HCT116 (cell line): ENCODE measurements around the gene TMEM129. TPM values are rescaled to one million over a fixed set of nuclear protein-coding genes. Genes with fewer than 3 reads are reported as not detected.

ENCODE experiments used
- ATAC-seq: fragments of 200-7000 bp; cut with Tn5 transposase; 2 replicates; pipeline ENCODE4 v1.9.1; 2020; ENCODE audit warnings: mild to moderate bottlenecking, moderate library complexity
- BruUV-seq: library from RNA; stranded (reverse); fragments of 400-500 nt; replicated peaks from 2 replicates; lab custom pipeline; 2021; lab: Mats Ljungman, UMichigan
- CTCF ChIA-PET: fragments of 300-600 bp; sonication (Branson Sonifier 250); formaldehyde crosslinking; loops from one replicate; lab custom pipeline; 2021; ENCODE audit warnings: antibody characterized with exemption; lab: Charles Lee
- POLR2A ChIA-PET: fragments of 300-600, 350-600 bp; sonication (Branson Sonifier 250); formaldehyde crosslinking; loops from one replicate; lab custom pipeline; 2021; ENCODE audit warnings: antibody characterized with exemption; lab: Charles Lee
- RAD21 ChIA-PET, 2 experiments: fragments of 300-600 bp; sonication (Branson Sonifier 250); formaldehyde crosslinking; loops; one replicate each; lab custom pipeline; 2023; ENCODE audit warnings: low total read pairs in 2 of 2; ENCODE audit not compliant: uncharacterized antibody in 2 of 2, unreplicated experiment in 2 of 2, low non-redundant PET in 1 of 2; lab: Charles Lee
- DNase-seq: peaks from one replicate; pipeline ENCODE4 v3.0.0-alpha.2; 2010; ENCODE audit warnings: low read depth, low spot score
- H2AFZ ChIP-seq: fragments of 200-600 bp; shearing (Covaris generic), sonication (generic); 2 replicates; pipeline ENCODE4 v1.6.1; 2017; ENCODE audit warnings: low read depth, mixed run types, mixed read lengths, antibody characterized with exemption, low read length; ENCODE audit not compliant: poor library complexity, severe bottlenecking
- H3K27ac ChIP-seq: 2 replicates; pipeline ENCODE4 v1.5.1; 2012; ENCODE audit warnings: low read depth, low read length
- H3K27me3 ChIP-seq: fragments of 200-600 bp; sonication (generic); 2 replicates; pipeline ENCODE4 v1.6.1; 2016; ENCODE audit warnings: mixed run types, low read length, mixed read lengths; ENCODE audit not compliant: insufficient read depth
- H3K36me3 ChIP-seq, 2 experiments: fragments of 200-500 bp in 1 of 2; fragments of 200-600 bp in 1 of 2; sonication (Bioruptor generic) in 1 of 2; sonication (generic) in 1 of 2; 2 replicates each; pipeline versions ENCODE4 v1.5.1 to v1.6.1; 2014 to 2016; ENCODE audit warnings: low read length in 2 of 2, inconsistent platforms in 1 of 2, mixed read lengths in 1 of 2, mixed run types in 1 of 2; ENCODE audit not compliant: insufficient read depth in 2 of 2, control insufficient read depth in 1 of 2
- H3K4me1 ChIP-seq, 2 experiments: fragments of 200-600 bp in 1 of 2; sonication (generic) in 1 of 2; 2 replicates each; pipeline versions ENCODE4 v1.5.1 to v1.6.1; 2012 to 2017; ENCODE audit warnings: low read length in 2 of 2, inconsistent platforms in 1 of 2, mild to moderate bottlenecking in 1 of 2, mixed read lengths in 1 of 2, mixed run types in 1 of 2, moderate library complexity in 1 of 2; ENCODE audit not compliant: insufficient read depth in 2 of 2, control insufficient read depth in 1 of 2
- H3K4me2 ChIP-seq: fragments of 200-600 bp; sonication (generic); 2 replicates; pipeline ENCODE4 v1.6.1; 2017; ENCODE audit warnings: mixed run types, low read length, mixed read lengths
- H3K4me3 ChIP-seq, 2 experiments: fragments of 200-600 bp in 1 of 2; sonication (generic) in 1 of 2; replicated peaks in 1 of 2; 2 replicates each; pipeline ENCODE4 v1.5.1; 2011 to 2016; ENCODE audit warnings: low read length in 2 of 2, control low read depth in 1 of 2, low read depth in 1 of 2, mild to moderate bottlenecking in 1 of 2, mixed read lengths in 1 of 2, mixed run types in 1 of 2
- H3K79me2 ChIP-seq: fragments of 200-600 bp; sonication (generic); 2 replicates; pipeline ENCODE4 v1.6.1; 2017; ENCODE audit warnings: mild to moderate bottlenecking, mixed run types, low read length, moderate library complexity, mixed read lengths; ENCODE audit not compliant: insufficient read depth
- H3K9ac ChIP-seq: fragments of 200-600 bp; sonication (generic); 2 replicates; pipeline ENCODE4 v1.6.1; 2016; ENCODE audit warnings: low read length, mixed read lengths
- H3K9me2 ChIP-seq: fragments of 200-600 bp; sonication (generic), shearing (Covaris generic); 2 replicates; pipeline ENCODE4 v1.6.1; 2017; ENCODE audit warnings: mixed run types, mild to moderate bottlenecking, moderate library complexity; ENCODE audit not compliant: insufficient read depth
- H3K9me3 ChIP-seq, 2 experiments: fragments of 200-500 bp in 1 of 2; fragments of 200-600 bp in 1 of 2; sonication (Bioruptor generic) in 1 of 2; sonication (generic) in 1 of 2; 2 replicates each; pipeline ENCODE4 v1.6.1; 2014 to 2017; ENCODE audit warnings: low read length in 2 of 2, mixed read lengths in 2 of 2, inconsistent platforms in 1 of 2, low read depth in 1 of 2, mild to moderate bottlenecking in 1 of 2, mixed run types in 1 of 2, moderate library complexity in 1 of 2; ENCODE audit not compliant: control insufficient read depth in 1 of 2, insufficient read depth in 1 of 2
- H4K20me1 ChIP-seq: fragments of 200-600 bp; sonication (generic), shearing (Covaris generic); 2 replicates; pipeline ENCODE4 v1.6.1; 2017; ENCODE audit warnings: mixed run types, mild to moderate bottlenecking, moderate library complexity; ENCODE audit not compliant: insufficient read depth
- EZH2phosphoT487 ChIP-seq: fragments of 200-600 bp; IDR thresholded peaks from 2 replicates; pipeline ENCODE4 v1.6.1; 2018; ENCODE audit warnings: antibody characterized with exemption, borderline replicate concordance
- YY1 ChIP-seq: IDR thresholded peaks from 2 replicates; pipeline ENCODE4 v1.6.1; 2011; ENCODE audit warnings: low read length, low read depth, moderate library complexity, mild to moderate bottlenecking; ENCODE audit not compliant: insufficient replicate concordance; ENCODE audit errors: extremely low read depth
- intact Hi-C: fragments of 100-400 bp; cut with micrococcal nuclease; formaldehyde crosslinking; loops from 2 replicates; pipeline ENCODE4 v1.10.0; 2022
- total RNA-seq: library from RNA; stranded (reverse); gene quantifications from one replicate; pipeline ENCODE4 v1.2.1, GENCODE V29; 2021; ENCODE audit not compliant: unreplicated experiment
- TF ChIP-seq, protein P1 (sequence below), 3 experiments: fragments of 200-600 bp in 1 of 3; sonication (generic) in 1 of 3; IDR thresholded peaks in 2 of 3; conservative IDR thresholded peaks in 1 of 3; 2 replicates each; pipeline ENCODE4 v1.5.1; 2012 to 2017; ENCODE audit warnings: low read depth in 2 of 3, low read length in 2 of 3, antibody characterized with exemption in 1 of 3, borderline replicate concordance in 1 of 3, control low read depth in 1 of 3, mild to moderate bottlenecking in 1 of 3, mixed read lengths in 1 of 3, mixed run types in 1 of 3, moderate library complexity in 1 of 3; ENCODE audit not compliant: insufficient read depth in 1 of 3
- TF ChIP-seq, protein P2 (sequence below): IDR thresholded peaks from 2 replicates; pipeline ENCODE4 v1.6.1; 2012; ENCODE audit warnings: low read depth

TMEM129 gene
- total RNA-seq, 1 experiment from 2014 or later = 29.4 TPM

DNA sequence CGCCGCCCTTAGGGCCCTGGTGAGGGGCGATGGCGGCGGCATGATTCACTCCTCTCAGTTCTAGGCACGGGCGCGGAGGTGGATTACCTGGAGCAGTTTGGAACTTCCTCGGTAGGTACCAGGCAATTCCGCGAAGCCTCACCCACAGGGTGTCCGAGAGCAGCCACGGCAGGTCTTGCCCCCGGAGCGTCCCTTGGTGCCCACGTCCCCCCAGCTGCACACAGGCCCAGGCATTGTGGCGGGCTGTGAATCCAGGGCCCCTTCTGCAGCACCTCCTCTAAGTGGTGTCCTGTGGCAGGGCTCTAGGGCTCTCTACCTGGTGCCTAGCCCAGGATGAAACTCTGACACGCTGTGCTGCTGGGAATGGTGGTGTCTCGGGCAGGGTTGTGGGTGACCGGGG lies 14.1 kb upstream of the TMEM129 start:
- H3K4me2 ChIP-seq = no peak overlapping the region
- DNase-seq = no peak
- TF ChIP-seq, protein P1, sequence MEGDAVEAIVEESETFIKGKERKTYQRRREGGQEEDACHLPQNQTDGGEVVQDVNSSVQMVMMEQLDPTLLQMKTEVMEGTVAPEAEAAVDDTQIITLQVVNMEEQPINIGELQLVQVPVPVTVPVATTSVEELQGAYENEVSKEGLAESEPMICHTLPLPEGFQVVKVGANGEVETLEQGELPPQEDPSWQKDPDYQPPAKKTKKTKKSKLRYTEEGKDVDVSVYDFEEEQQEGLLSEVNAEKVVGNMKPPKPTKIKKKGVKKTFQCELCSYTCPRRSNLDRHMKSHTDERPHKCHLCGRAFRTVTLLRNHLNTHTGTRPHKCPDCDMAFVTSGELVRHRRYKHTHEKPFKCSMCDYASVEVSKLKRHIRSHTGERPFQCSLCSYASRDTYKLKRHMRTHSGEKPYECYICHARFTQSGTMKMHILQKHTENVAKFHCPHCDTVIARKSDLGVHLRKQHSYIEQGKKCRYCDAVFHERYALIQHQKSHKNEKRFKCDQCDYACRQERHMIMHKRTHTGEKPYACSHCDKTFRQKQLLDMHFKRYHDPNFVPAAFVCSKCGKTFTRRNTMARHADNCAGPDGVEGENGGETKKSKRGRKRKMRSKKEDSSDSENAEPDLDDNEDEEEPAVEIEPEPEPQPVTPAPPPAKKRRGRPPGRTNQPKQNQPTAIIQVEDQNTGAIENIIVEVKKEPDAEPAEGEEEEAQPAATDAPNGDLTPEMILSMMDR (IDR thresholded peaks at IDR 0.05 in 2 of 3, conservative IDR thresholded peaks at IDR 0.05 in 1 of 3; ENCODE audit: borderline replicate concordance in 1 of 3, insufficient read depth in 1 of 3, low read depth in 2 of 3, low read length in 2 of 3) = no peak
- TF ChIP-seq EZH2phosphoT487 (no peak), YY1 (no peak)
- TF ChIP-seq, protein P2, sequence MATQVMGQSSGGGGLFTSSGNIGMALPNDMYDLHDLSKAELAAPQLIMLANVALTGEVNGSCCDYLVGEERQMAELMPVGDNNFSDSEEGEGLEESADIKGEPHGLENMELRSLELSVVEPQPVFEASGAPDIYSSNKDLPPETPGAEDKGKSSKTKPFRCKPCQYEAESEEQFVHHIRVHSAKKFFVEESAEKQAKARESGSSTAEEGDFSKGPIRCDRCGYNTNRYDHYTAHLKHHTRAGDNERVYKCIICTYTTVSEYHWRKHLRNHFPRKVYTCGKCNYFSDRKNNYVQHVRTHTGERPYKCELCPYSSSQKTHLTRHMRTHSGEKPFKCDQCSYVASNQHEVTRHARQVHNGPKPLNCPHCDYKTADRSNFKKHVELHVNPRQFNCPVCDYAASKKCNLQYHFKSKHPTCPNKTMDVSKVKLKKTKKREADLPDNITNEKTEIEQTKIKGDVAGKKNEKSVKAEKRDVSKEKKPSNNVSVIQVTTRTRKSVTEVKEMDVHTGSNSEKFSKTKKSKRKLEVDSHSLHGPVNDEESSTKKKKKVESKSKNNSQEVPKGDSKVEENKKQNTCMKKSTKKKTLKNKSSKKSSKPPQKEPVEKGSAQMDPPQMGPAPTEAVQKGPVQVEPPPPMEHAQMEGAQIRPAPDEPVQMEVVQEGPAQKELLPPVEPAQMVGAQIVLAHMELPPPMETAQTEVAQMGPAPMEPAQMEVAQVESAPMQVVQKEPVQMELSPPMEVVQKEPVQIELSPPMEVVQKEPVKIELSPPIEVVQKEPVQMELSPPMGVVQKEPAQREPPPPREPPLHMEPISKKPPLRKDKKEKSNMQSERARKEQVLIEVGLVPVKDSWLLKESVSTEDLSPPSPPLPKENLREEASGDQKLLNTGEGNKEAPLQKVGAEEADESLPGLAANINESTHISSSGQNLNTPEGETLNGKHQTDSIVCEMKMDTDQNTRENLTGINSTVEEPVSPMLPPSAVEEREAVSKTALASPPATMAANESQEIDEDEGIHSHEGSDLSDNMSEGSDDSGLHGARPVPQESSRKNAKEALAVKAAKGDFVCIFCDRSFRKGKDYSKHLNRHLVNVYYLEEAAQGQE = no peak
- H4K20me1 ChIP-seq = no peaks in the 10 kb centered on the region
- no peaks in the 10 kb centered on the region for H3K4me1 ChIP-seq
- peaks cover 18 to 20% of the 10 kb centered on the region in 2 experiments; a peak in 2 of 4 replicates for H3K9me3 ChIP-seq
- peaks cover 47 to 90% of the 10 kb centered on the region in 2 experiments for H3K36me3 ChIP-seq
- H3K4me3 ChIP-seq = no peak overlapping the region
- no peak overlapping the region for H3K27ac ChIP-seq
- CTCF ChIA-PET = no interaction called here
- POLR2A ChIA-PET = no interaction called here
- H3K79me2 ChIP-seq = peaks cover 41% of the 10 kb centered on the region
- intact Hi-C loops = no loop called here
- RAD21 ChIA-PET = no interaction called here
- no peaks in the 10 kb centered on the region for H3K9me2 ChIP-seq
- H2AFZ ChIP-seq = no peak overlapping the region
- H3K27me3 ChIP-seq = no peaks in the 10 kb centered on the region
- H3K9ac ChIP-seq = no peak overlapping the region
- no TSS peak for BruUV-seq
- no peak for ATAC-seq
